ENCODE data around the gene AXL.

Gene AXL

DNA sequence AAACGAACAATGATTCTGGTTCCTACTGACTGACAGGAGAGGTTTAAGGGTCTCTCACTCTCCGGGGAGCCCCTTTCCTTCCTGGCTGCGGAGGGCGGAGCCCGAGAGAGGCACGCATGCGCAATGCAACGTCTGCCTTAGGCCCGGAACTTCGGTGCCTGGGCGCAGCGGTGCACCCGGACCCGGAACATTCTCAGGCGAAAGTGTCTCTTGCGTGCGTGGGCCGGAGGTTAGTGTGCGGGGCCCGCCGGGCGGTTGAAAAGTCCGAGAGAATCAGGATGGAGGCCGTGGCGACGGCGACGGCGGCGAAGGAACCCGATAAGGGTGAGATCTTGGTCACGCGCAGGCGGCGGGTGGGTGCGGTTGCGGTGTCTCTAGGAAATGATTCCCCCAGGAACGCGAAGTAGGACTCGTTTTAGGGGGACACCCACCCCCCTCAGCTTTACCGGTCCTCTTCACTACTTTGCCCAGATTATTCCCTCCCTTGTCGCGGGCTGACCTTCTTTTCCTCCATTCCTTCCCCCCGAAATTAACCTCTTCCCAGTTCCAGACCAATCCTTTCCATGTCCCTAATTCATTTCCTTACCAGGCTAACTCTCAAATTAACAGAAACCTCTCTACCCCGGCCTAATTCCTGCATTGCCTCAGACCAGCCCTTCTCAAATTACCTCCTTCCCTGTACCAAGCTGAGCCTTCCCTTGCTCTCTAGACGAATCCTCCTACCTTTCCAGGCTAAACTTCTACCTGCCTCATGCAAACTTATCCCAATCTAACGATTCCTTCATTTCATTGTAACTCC lies 91.2 kb downstream of the AXL start, which contains the start of gene CCDC97:
Gene CCDC97 (plus strand): TSS at position 140 of the 799 bp plus-strand sequence. CDS start 139 bp downstream, at position 279.
- DNase-seq, result peak; percentile 89 to 93 (median 92)

DNA sequence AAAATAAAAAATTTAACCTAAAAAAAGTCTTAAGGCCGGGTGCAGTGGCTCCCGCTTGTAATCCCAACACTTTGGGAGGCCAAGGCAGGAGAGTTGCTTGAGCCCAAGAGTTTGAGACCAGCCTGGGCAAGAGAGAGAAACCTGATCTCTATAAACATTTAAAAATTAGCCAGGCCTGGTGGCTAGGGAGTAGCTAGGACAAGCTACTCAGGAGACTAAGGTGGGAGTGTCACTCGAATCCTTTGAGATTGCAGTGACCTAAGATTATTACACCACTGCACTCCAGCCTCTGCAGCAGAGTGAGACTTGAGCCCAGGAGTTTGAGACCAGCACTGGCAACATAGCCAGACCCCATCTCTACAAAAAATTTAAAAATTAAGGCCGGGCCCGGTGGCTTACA lies 92.0 kb downstream of the AXL start:
- no peak for DNase-seq
